Upper lobe of right lung (tissue), 1 donor: Measurements from ENCODE around the gene DTNBP1. TPM values are rescaled to one million over a fixed set of nuclear protein-coding genes. Genes with fewer than 3 reads are reported as not detected.
A peak's percentile ranks its signal among the peaks of the same experiment; 100 is the strongest.

Source experiments
- ATAC-seq: fragments of 200-7000 bp; cut with Tn5 transposase; one replicate; pipeline ENCODE4 v1.9.1; 2020; ENCODE audit warnings: mild to moderate bottlenecking, moderate library complexity
- DNase-seq: peaks from one replicate; pipeline ENCODE4 v3.0.0-alpha.2; 2020
- H3K27ac ChIP-seq: fragments of 200-600 bp; one replicate; pipeline ENCODE4 v1.8.0; 2022
- H3K27me3 ChIP-seq: fragments of 200-600 bp; one replicate; pipeline ENCODE4 v1.8.0; 2022; ENCODE audit warnings: mild to moderate bottlenecking
- H3K36me3 ChIP-seq: fragments of 200-600 bp; one replicate; pipeline ENCODE4 v1.8.0; 2022
- H3K4me1 ChIP-seq: fragments of 200-600 bp; one replicate; pipeline ENCODE4 v1.8.0; 2022
- H3K4me3 ChIP-seq: fragments of 200-600 bp; one replicate; pipeline ENCODE4 v1.8.0; 2022; ENCODE audit warnings: mild to moderate bottlenecking
- H3K9me3 ChIP-seq: fragments of 200-600 bp; one replicate; pipeline ENCODE4 v1.8.0; 2022
- intact Hi-C: fragments of 100-400 bp; cut with DNase I; formaldehyde crosslinking; loops from one replicate; pipeline ENCODE4 v1.11.0; 2022
- total RNA-seq: library from RNA; stranded (reverse); fragmentation: NEBNext Ultra II Directional; extraction: Animal tissue kit (Norgen Biotek cat#: 25700); gene quantifications from one replicate; pipeline ENCODE4 v1.2.1, GENCODE V29; 2021
- TF ChIP-seq, protein P1 (sequence below): fragments of 200-600 bp; IDR thresholded peaks from one replicate; pipeline ENCODE4 v1.8.0; 2022; ENCODE audit warnings: antibody characterized with exemption
- donor health status: DM: no; HTN: yes; CAD: no; lungs with severe emphysema.

DTNBP1 gene
- total RNA-seq, 1 donor from 2014 or later: 25.9 TPM

DNA sequence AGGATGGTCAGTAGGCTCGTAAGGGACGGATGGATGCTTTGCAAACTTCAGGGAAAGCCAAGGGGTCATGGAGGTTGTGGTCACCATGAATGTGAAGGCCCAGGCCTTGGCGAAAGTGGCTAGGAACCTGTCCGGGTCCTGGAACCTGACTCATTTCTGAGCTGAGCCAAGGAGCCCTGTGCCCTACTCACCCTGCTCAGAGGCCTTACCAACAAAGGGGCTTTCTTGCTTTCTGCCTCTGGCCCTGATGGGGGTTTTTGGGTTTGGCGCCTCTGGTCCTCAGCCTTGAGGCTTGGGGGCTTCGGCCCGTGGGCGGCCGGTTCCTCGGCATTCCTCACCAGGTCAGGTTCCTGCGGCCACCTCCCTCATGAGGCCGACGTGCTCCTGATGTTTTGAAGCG is 155.1 kb downstream of the DTNBP1 start:
- peaks cover 10% of the 10 kb centered on the region for H3K4me1 ChIP-seq
- ATAC-seq: no peak
- intact Hi-C loops: no loop called here
- DNase-seq: peak; percentile 32
- H3K36me3 ChIP-seq: peaks cover 41% of the 10 kb centered on the region
- no peaks in the 10 kb centered on the region for H3K9me3 ChIP-seq
- TF ChIP-seq, protein P1, sequence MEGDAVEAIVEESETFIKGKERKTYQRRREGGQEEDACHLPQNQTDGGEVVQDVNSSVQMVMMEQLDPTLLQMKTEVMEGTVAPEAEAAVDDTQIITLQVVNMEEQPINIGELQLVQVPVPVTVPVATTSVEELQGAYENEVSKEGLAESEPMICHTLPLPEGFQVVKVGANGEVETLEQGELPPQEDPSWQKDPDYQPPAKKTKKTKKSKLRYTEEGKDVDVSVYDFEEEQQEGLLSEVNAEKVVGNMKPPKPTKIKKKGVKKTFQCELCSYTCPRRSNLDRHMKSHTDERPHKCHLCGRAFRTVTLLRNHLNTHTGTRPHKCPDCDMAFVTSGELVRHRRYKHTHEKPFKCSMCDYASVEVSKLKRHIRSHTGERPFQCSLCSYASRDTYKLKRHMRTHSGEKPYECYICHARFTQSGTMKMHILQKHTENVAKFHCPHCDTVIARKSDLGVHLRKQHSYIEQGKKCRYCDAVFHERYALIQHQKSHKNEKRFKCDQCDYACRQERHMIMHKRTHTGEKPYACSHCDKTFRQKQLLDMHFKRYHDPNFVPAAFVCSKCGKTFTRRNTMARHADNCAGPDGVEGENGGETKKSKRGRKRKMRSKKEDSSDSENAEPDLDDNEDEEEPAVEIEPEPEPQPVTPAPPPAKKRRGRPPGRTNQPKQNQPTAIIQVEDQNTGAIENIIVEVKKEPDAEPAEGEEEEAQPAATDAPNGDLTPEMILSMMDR: no peak
- H3K4me3 ChIP-seq: no peak overlapping the region
- H3K27me3 ChIP-seq: no peaks in the 10 kb centered on the region
- H3K27ac ChIP-seq: no peak overlapping the region

- Histone ChIP-seq H3K36me3 (peaks cover 35% of the 10 kb centered on the region), H3K27me3 (no peaks in the 10 kb centered on the region), H3K4me1 (peaks cover 10% of the 10 kb centered on the region), H3K4me3 (no peak overlapping the region), H3K27ac (no peak overlapping the region), H3K9me3 (no peaks in the 10 kb centered on the region)
- ATAC-seq (no peak), DNase-seq (peak; percentile 37)
- intact Hi-C loops: no loop called here
- TF ChIP-seq, protein P1: no peak
Observed at GRCh38 chr6:15507221-15507620, 155.6 kb downstream of the DTNBP1 start.

- TF ChIP-seq, protein P1: no peak
- peaks cover 10% of the 10 kb centered on the region for H3K4me1 ChIP-seq
- H3K36me3 ChIP-seq: peaks cover 29% of the 10 kb centered on the region
- no peak overlapping the region for H3K4me3 ChIP-seq
- DNase-seq (peak; percentile 30), ATAC-seq (no peak)
- H3K9me3 ChIP-seq: no peaks in the 10 kb centered on the region
- H3K27ac ChIP-seq: no peak overlapping the region
- intact Hi-C loops: no loop called here
- no peaks in the 10 kb centered on the region for H3K27me3 ChIP-seq
Observed at GRCh38 chr6:15506066-15506465, 156.8 kb downstream of the DTNBP1 start.

DNA sequence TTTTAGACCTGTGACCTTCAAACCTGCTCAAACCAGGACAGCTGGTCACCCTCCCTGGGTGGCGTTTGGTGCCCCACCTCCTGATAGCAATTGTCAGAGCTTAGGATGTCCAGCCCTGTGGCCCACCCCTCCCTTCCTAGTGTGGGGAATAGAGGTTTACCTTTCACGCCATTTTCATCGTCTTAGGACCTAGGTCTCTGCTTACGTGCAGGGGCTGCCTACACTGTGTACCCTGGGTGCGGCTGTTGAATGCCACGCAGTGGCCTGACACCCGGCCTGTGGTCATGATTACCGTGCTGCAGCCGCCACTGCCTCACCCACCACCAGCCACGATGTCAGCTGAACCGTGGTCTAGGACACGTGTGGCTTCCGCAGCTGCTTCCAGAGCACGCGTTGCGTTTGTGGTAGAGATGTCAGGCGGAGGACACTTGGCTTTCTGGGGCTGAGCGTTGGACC is 157.3 kb downstream of the DTNBP1 start:
- H3K4me3 ChIP-seq: no peak overlapping the region
- peaks cover 10% of the 10 kb centered on the region for H3K4me1 ChIP-seq
- H3K36me3 ChIP-seq: peaks cover 33% of the 10 kb centered on the region

DNA sequence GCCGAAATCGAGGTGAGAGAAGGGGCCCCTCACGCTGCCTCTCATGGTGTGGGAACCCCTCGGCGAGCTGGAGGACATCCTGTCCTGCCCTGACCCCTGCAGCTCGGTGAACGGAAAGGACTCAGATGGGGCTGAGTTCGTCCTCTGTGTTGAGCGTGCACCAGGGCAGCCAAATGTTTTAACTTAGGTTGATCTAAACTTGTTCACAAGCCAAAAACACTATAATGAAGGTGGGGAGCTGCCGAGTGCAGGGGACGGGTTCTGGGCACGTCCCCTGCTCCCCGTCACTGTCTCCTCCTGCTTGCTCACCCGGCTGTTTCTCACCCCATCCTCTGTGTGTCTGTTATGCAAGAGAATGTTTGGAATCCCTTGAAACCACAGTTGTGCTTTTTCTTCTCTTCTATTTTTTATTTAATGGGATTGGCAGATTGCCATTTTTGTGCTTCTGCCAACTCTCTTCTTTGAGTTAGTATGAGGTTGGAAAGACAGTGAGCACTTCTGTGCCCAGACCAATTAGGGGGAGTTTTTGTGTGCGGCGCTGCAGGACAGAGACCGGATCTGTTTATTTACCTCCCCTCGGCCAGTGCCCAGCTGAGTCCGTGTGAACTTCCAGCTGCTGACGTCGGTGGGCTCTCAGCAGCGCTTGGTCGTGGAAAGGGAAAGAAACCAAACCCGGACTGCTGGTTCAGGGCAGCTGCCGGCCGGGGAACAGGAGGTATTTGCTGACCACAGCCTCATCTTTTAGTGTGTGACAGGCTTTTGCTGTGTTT is 158.1 kb downstream of the DTNBP1 start:
- DNase-seq (peak; percentile 70), ATAC-seq (peak; percentile 57)
- Histone ChIP-seq H3K4me1 (peaks cover 10% of the 10 kb centered on the region), H3K27ac (peak overlapping the region; percentile 58), H3K9me3 (no peaks in the 10 kb centered on the region), H3K36me3 (peaks cover 28% of the 10 kb centered on the region), H3K4me3 (peak overlapping the region; percentile 12), H3K27me3 (no peaks in the 10 kb centered on the region)
- TF ChIP-seq, protein P1: no peak
- intact Hi-C loops: no loop called here

More for the DNA sequence above, 157.3 kb downstream of the DTNBP1 start:
- no peaks in the 10 kb centered on the region for H3K9me3 ChIP-seq
- TF ChIP-seq, protein P1: no peak
- no peak overlapping the region for H3K27ac ChIP-seq
- peak; percentile 48 for DNase-seq
- no peak for ATAC-seq
- no peaks in the 10 kb centered on the region for H3K27me3 ChIP-seq
- intact Hi-C loops: no loop called here
